Hindlimb muscle (tissue), 1 donor: ENCODE measurements around the gene TFCP2. TPM values are rescaled to one million over a fixed set of nuclear protein-coding genes. Genes with fewer than 3 reads are reported as not detected.
"Not testable (repeated sequence)": the region's sequence is repeated elsewhere in the genome, so short reads cannot be mapped to it uniquely, and the experiment has no call there.

Experiments used
- DNase-seq: peaks from one replicate; pipeline ENCODE4 v3.0.0-alpha.2; 2013
- polyA plus RNA-seq: library from polyadenylated mRNA; unstranded; fragments of 120-200 nt; gene quantifications from one replicate; pipeline ENCODE4 v1.2.1, GENCODE V29; 2013; ENCODE audit not compliant: insufficient read length

The TFCP2 gene, protein sequence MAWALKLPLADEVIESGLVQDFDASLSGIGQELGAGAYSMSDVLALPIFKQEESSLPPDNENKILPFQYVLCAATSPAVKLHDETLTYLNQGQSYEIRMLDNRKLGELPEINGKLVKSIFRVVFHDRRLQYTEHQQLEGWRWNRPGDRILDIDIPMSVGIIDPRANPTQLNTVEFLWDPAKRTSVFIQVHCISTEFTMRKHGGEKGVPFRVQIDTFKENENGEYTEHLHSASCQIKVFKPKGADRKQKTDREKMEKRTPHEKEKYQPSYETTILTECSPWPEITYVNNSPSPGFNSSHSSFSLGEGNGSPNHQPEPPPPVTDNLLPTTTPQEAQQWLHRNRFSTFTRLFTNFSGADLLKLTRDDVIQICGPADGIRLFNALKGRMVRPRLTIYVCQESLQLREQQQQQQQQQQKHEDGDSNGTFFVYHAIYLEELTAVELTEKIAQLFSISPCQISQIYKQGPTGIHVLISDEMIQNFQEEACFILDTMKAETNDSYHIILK
- 41.5 TPM for polyA plus RNA-seq

DNA sequence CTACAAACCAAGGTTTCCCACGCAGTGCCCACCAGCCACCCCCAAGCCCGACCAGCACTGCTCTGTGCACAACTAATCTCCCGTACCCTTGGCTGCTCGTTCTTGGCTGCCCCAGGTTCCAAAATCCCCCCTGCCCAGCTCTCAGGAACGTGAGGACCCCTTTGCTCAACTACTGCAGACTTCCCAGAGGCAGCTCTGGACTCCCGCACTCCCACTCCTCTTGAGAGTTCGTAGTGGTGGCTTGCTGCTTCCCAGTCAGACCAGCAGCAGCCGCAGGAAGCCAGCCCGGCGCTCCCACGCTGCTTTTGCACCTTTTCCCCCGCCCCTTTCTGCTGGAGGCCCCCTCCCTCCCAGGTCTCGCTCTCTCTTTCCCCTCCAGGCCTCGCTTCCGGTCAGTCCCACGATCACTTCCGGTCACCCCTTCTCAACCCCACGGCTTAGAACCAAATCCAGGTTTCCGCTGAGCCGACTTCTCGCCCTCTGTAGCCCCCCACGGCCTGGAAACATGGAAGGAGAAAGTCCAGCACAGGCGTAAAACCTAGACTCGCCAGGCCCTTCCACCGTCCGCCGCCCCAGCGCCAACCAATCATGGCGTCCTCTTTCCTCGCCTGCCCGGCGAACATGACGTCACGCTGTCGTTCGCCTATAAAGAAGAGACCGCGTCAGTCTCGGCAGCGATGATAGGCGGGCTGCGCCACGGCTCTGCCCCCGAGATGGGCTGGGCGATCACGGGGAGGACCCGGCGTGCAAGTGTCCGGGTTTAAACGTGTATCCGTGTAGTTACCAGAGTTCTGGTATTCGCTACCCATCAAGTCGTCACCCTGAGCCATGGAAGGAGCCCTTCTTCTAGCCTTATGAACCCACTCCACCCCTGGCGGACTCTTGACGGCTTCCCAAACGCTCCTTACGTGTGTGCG is at the start of gene TFCP2:
Gene TFCP2, minus strand, starts transcription at position 621 of the 917 bp plus-strand sequence. CDS start 713 bp downstream, outside the sequence.
- DNase-seq, result peak; percentile 97

DNA sequence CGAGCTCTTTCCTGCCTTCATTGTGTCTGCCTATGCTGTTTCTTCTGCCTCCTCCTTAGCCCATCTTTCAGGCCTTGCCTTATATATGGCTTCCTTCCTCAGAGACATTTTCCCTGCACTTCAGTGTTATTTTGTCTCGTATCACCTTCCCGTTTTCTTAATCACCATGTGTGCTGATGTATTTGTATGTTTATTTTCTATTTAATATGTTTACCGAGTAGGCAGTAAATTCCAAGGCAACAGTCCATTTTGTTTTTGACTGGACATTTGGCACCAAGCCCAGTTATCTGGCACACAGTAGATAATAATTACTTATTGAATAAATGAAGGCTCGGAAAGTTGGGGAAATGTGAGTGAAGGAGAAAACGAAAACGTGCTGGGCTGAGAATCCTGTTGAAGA is 49.5 kb upstream of the TFCP2 start:
- no peak for DNase-seq

DNA sequence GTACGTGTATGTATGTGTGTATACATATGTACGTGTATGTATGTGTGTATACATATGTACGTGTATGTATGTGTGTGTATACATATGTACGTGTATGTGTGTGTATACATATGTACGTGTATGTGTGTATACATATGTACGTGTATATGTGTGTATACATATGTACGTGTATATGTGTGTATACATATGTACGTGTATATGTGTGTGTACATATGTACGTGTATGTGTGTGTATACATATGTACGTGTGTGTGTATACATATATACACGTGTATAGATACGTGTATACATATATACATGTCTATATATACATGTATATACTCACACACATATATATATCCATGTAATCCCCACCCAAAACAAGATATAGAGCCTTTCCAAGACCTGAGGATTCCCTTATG is 46.9 kb upstream of the TFCP2 start:
- DNase-seq, result not testable (repeated sequence)

DNA sequence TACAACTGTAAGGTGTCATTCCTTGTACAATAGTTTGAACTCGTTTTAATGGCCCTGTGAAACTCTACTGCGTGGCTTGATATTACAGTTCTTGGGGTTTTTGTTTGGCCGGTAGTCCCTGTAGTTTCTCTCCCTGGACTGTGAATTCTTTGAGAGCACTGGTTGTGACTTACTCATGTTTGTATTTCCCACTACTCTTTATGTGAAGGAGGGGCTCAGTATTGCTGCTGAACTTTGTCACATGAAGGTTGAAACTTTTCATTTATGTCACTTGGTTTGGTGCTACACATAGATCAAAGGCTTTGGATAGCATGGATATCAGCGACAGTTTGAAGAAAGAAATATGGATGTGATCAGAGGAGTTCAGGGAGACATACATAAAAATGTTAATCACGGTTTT is 46.4 kb upstream of the TFCP2 start:
- no peak for DNase-seq

DNA sequence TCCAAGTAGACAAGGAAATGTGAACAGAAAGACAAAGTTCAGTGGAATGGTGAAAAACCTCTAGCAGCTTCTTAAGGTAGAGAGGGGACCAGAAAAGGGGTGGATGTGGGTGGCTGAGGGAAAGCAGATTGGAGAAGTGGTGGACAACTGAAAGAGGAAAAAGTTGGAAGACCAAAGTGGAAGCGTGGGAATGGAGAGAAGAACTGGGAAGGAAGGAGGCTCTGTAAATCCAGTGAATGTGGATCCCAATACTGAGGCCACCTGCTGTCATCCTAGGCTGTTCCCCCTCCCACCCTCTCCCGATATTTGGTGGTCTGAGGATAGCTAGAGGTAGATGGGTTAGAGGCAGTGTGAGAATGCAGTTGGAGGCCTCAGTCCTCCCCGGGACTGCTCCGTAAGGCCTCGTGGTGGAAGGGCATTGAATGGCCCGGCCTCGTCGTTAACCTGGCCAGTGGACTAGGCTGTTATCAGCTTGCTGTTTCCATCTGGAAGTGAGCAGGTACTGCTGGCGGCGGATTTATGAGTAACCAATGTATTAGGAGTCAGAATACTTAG is 45.7 kb upstream of the TFCP2 start:
- DNase-seq, result no peak

DNA sequence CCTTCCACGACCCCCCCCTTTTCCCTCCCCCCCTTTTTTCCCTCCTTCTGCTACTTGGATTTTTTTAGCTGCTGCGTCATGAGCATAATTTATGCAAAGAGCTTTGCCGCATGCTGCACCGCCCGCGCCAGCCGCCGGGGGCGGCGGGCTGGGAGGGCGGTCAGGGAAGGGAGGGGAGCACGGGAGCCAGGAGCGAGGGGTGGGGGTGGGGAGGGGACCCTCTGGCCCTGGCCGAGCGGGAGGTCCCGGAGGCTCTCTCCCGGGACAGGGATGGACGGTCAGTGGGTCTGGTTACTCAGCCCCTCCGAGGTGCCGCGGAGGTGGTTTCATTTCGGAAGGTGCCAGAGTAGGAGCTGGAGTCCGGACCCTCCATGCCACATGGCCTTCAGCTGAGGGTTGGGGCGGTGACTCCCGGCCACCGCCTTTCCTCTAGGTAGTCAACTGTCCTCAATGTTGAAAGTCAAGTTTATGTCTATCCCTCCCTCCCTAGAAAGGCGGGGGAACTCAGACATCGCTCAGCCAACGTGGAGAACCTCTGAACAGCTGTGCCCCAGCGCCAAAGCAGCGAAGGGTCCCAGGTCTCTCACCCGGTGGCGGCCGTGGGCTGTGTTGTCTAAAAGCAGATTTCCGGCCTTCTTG is 45.2 kb upstream of the TFCP2 start, which contains the start of gene POU6F1:
Gene POU6F1, minus strand, starts transcription at position 95 of the 639 bp plus-strand sequence. CDS start 11,226 bp downstream, outside the sequence.
- DNase-seq, result peak; percentile 87

DNA sequence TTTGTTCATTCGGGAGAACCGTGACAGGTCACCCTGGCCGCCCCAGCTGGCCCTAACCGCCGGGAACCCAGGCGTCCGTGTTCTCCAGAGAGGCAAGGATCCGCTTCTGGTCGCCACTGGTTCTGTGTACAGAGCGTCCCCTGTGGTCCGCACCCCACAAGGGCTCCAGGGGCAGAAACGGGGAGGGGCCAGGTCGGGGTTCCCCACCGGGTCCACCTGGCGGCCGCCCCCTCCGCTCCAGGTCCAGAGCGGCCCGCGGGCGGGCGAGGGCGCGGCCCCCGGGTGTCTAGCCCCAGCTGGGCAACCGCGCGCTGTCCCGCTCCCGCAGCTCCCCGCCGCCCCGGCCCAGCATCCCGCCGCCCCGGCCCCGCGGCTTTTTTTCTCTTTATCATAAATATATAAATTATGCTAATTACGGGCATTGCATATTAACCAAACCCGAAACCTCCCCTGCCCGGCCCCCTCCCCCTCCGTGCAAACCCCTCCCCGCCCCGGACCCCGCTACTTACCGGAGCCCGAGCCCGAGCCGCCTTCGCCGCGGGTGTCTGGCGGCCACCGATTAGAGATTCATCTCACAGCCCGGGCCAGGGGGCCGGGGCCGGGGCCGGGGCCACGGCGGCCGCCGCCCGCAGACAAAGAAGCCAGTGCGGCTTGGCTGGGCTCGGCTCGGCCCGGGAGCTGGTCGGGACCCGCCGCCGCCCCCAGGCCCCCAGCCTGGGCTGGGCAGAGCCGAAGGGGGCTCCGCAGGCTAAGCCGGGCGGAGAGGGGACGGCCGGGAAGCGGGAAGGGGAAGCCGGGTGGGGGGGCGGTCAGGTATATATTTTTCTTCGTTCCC is 44.4 kb upstream of the TFCP2 start:
- DNase-seq, result peak; percentile 32

DNA sequence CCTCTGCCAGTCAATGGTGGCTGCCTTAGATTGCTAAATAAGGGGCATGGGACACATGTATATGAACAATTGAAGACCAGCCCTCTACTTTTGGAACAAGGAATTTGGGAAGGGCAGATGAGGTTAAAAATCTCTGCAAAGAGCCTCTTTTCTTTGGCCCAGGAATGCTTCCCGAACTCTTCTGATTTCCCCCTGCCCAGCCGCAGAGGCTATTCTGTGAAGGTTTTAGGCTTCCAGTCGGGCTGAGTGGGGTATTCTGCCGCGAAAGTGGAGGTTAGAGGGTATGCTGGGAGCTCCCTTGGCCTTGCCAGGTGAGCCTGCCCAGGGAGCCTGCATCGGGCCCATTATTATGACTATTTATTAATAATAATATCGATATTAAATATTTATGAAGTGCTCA is 43.7 kb upstream of the TFCP2 start:
- no peak for DNase-seq

DNA sequence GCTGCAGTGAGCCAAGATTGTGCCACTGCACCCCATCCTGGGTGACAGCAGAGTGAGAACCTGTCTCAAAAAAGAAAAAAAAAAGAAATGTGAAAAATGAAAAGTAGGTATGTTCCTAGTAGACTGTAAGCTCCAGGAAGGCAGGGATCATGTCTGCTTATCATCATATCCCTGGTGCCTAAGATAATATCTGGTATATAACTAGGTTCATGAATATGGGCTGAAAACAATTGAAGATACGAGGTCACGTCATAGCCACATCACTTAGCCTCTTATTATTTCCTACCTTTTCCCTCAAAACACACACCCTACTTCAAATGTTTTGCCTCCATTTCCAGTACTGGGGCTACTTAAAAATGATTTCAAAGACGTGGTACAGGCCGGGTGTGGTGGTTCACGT is 42.0 kb upstream of the TFCP2 start:
- DNase-seq, result no peak

DNA sequence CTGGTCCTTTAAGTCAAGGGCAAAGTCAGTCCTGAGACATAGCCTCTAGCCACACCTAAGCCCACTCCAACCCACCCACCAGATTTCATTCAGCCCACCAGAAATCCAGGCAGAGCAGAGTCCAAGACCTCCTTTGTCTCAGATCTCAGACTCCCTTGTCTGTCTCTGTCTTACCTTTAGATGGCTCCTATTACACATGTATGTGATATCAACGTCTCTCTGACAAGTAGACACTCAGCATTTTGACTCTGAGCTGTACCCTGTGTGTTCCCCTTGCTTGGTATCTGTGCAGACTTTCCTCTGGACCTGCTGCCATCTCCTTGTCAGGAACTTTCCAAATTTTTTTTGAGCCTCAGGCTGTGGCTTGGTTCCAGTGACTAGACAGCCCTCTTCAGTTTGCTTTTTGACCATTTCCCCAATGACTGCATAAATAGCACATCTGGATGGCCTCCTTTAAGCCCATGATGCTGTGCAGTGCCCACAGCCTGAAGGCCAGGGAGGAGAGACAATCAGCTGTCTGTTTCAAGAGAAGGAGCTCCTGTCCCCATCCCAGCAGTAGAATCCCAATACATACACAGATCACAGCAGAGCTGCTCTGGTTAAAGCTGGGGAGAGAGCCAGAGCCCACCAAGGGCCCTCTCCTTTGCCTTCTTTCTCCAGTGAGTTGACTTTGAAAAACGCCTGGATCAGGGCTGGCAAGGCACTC is 37.9 kb upstream of the TFCP2 start:
- no peak for DNase-seq

DNA sequence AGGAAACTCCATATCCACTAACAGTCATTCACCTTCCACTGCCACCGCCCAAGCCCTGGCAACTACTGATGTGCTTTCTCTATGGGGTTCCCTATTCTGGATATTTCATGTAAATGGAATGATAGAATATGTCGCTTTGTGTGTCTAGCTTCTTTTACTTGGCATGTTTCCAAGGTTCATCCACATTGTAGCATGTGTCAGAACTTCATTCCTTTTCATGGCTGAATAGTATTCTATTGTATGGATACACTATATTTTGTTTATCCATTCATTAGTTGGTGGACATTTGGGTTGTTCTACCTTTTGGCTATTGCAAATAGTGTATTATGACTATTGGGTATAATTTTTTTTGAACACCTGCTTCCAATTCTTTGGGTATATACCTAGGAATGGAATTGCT is 36.3 kb upstream of the TFCP2 start:
- DNase-seq, result no peak

DNA sequence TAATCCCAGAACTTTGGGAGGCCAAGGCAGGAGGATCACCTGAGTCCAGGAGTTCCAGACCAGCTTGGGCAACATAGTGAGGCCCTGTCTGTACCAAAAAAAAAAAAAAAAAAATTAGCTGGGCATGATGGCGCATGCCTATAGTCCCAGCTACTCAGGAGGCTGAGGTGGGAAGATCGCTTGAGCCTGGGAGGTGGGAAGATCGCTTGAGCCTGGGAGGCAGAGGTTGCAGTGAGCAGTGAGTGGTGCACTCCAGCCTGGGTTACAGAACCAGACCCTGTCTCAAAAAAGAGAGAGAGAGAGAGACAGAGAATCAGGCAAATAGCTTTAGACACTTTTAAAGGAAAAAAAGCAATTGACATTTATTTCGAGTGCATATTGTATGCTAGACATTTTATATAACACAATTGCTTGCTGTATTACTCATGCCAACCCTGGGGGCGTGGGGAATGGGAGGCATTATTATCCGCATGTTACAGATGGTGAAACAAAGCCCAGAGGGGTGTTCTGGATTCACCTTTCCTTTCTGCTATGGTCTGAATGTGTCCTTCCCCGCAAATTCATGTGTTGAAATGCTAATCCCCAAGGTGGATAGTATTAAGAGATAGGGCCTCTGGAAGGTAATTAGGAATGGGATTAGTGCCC is 35.2 kb upstream of the TFCP2 start:
- no peak for DNase-seq

DNA sequence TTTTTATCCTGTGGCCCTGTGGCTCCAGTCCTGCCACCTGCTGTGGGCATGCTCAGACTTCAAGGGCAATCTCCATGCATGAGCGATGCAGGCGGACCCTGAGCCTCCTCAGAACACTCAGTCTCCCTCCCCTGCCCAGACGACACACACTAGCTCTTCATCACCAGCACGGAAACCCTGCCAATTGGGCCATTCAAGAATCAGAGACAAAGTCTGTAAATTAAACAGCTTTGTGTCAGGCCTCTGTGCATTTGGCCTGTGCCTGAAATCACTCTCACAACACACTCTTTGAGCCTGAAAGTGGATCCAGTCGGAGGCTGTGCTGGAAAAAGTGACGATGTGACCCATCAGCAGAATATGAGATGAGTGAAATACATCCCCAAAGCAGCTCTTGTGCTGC is 32.4 kb upstream of the TFCP2 start:
- no peak for DNase-seq

DNA sequence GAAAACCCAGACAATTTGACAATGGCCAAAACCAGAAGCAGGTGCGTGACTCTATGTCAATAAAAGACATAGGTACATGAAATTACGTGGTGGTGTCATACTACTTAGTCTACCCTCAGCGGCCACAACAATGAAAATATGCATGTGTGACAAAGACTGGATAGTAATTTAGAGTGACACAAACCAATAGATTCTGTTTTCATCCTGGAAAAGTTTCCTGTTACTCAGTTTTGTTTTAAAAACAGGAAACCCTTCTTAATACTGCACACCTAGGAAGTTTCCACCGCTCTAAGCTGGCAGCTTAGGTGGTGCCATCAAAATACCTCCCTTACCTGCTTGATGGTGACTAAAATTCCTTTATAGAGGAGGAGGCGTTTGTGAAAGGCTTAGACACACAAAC is 29.8 kb upstream of the TFCP2 start:
- no peak for DNase-seq

DNA sequence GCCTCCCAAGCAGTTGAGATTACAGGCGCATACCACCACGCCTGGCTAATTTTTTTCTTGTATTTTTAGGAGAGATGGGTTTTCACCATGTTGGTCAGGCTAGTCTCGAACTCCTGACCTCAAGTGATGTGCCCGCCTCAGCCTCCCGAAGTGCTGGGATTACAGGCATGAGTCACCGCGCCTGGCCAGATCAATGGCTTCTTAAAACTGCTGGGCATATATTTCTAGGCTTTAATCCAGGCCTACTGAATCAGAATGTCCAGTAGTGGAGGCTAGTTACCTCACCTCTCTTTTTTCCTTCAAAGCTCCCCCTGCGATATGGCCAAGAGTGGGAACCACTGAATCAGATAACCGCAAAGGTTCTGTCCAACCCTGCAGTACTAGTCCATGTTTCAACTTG is 27.9 kb upstream of the TFCP2 start:
- no peak for DNase-seq

DNA sequence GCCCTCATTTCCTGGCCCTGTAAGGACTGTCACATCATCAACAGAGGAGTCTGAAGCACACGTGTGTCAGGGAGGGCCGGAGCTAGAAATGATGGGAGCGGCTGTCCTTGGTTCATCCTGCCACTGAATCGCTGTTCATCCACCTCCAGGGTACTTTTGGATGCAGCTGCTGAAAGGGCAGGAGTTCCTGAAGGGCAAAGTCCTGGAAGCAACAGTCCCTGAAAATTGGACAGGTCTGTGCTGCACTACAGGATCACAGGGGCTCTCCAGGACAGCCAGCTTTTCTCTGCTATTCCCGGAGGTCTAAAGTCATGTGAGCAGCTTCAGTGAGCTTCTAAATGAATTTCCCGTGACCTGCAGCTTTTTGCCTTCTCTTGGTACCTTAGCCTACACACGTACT is 27.2 kb upstream of the TFCP2 start:
- no peak for DNase-seq

DNA sequence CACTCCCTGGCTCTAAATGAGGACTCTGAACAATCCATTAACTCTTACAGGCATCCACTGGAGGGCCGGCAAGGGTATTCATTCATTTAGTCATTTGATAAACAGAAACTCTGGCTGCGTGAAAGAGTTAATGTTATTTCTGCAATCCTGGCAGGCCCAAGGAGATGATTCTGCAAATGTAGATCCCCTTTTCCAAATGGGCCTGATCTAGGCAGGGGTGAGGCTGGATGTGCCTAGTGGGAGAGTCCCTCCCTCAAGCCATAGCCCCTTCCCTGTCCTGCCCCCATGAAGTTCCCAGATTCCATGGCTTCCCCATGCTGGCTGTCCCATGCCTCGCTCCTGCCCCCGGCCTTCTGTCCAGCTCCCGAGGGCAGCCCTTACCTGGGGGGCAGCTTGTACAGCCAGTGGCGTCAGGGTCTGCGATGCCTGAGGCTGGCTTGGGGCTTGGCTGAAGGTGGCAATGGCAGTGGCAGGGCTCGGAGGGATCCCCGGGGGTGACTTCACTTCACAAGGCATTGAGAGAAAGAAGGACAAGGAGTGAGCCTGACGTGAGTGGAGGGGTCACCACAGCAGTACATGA is 26.5 kb upstream of the TFCP2 start:
- no peak for DNase-seq

DNA sequence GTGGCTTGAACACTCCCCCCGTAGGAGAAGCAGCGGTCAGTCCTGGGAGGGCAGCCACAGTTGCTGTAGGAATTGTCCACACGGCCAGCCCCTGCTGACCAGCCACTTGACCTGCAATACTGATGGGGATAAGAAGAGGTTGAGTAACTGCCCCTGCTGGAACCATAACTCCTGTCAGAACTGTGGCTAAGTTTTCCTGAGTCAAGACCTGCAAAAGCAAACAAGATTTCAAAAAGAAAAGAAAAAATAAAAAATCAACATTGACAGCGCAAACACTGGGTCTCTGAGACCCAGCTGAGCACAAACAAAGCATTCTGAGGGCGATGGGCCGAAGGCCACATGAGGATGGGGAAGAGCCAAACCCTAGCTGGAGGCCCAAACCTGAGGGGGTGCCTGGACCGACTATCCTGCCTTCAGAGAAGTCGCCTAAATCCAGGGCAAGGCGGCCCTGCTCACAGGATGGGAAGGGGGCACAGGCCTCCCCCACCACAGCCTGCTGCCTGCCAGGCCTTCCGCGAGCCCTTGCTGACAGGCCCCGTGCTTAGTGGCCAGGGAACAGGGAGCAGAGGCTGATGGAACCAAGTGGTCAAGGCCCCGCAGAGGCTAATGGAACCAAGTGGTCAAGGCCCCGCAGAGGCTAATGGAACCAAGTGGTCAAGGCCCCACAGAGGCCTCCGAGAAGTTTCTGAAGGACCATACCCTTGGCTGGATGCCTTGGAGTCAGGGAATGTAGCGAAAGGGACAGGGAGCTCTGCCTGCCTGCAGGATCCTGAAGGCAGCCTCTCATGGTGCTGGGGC is 25.8 kb upstream of the TFCP2 start:
- no peak for DNase-seq
